GM21526 (cell line): Measurements from ENCODE around the gene PRPF8.

Source experiments
- ATAC-seq: cut with Tn5 transposase; IDR thresholded peaks from one replicate; pipeline ENCODE4 v1.9.1; 2021; ENCODE audit warnings: moderate library complexity; ENCODE audit not compliant: unreplicated experiment, low FRiP score

Gene PRPF8

GRCh38 chr17:1604831-1605528 is 79.7 kb downstream of the PRPF8 start:
- ATAC-seq: no peak

GRCh38 chr17:1601571-1601970 is 83.1 kb downstream of the PRPF8 start:
- no peak for ATAC-seq
